Cardiac fibroblast (primary cell): Measurements from ENCODE around the gene FARP2.
"Not testable (repeated sequence)": the region's sequence is repeated elsewhere in the genome, so short reads cannot be mapped to it uniquely, and the experiment has no call there.

Source experiments
- DNase-seq, 2 donors: peaks; one replicate each; pipeline versions ENCODE4 v3.0.0 to v3.0.0-alpha.2; 2010; ENCODE audit warnings: low read depth in 2 of 2
- H3K4me3 ChIP-seq, 2 donors: replicated peaks in 1 of 2; 1 replicate in 1 of 2; 2 replicates in 1 of 2; pipeline ENCODE4 v1.5.1; 2011; ENCODE audit warnings: low read depth in 2 of 2, low read length in 2 of 2, mild to moderate bottlenecking in 2 of 2, moderate library complexity in 1 of 2
- CTCF ChIP-seq: IDR thresholded peaks from one replicate; pipeline ENCODE4 v1.5.1; 2011; ENCODE audit warnings: low read depth, mild to moderate bottlenecking, low read length, inconsistent platforms

FARP2 gene

GRCh38 chr2:241315879-241316631, 40.0 kb upstream of the FARP2 start, which contains the start of gene SEPTIN2:
Gene SEPTIN2, plus strand, starts transcription at chr2:241315925. Its CDS starts 8,308 bp downstream, at chr2:241324233.
- peak within 1 kb of the TSS; percentile 91 to 94 for H3K4me3 ChIP-seq
- DNase-seq: peak in 1 of 2 donors; percentile 70

GRCh38 chr2:241316825-241317224, 39.3 kb upstream of the FARP2 start:
- no peak for DNase-seq
- peak overlapping the region; percentile 82 to 94 for H3K4me3 ChIP-seq
- no peak for TF ChIP-seq CTCF

More at GRCh38 chr2:241315879-241316631, 40.0 kb upstream of the FARP2 start, which contains the start of gene SEPTIN2:
- TF ChIP-seq CTCF: no peak

GRCh38 chr2:241317391-241317790, 38.7 kb upstream of the FARP2 start:
- H3K4me3 ChIP-seq: peak overlapping the region; percentile 82 to 94
- no peak for DNase-seq
- TF ChIP-seq CTCF: no peak

GRCh38 chr2:241318830-241319229, 37.3 kb upstream of the FARP2 start:
- DNase-seq, H3K4me3 ChIP-seq: not testable (repeated sequence)

- no peak for TF ChIP-seq CTCF
- no peak for DNase-seq
- H3K4me3 ChIP-seq: no peak overlapping the region
Measured at GRCh38 chr2:241320394-241320793, 35.7 kb upstream of the FARP2 start.

- no peak for TF ChIP-seq CTCF
- DNase-seq: no peak
- H3K4me3 ChIP-seq: no peak overlapping the region
Measured at GRCh38 chr2:241321033-241321432, 35.1 kb upstream of the FARP2 start.

GRCh38 chr2:241321886-241322285, 34.2 kb upstream of the FARP2 start:
- no peak for DNase-seq
- no peak overlapping the region for H3K4me3 ChIP-seq
- no peak for TF ChIP-seq CTCF
